Ovary (tissue), 9 donors: ENCODE data around the gene CPTP. TPM values are rescaled to one million over a fixed set of nuclear protein-coding genes. Genes with fewer than 3 reads are reported as not detected.

ENCODE experiments used
- DNase-seq, 5 donors: peaks; one replicate each; pipeline ENCODE4 v3.0.0-alpha.2; 2019 to 2020
- H3K27ac ChIP-seq, 2 donors: fragments of 200-600 bp; one replicate each; pipeline versions ENCODE4 v1.5.1 to v1.8.0; 2019 to 2022
- H3K27me3 ChIP-seq: fragments of 200-600 bp; one replicate; pipeline ENCODE4 v1.8.0; 2022
- H3K36me3 ChIP-seq: fragments of 200-600 bp; sonication (generic); one replicate; pipeline ENCODE4 v1.5.1; 2019
- H3K4me1 ChIP-seq: one replicate; pipeline ENCODE4 v1.8.1; 2013; ENCODE audit warnings: mild to moderate bottlenecking, moderate library complexity; ENCODE audit not compliant: insufficient read depth
- H3K4me3 ChIP-seq: fragments of 200-600 bp; sonication (generic); one replicate; pipeline ENCODE4 v1.5.1; 2017
- H3K9me3 ChIP-seq, 2 donors: fragments of 200-600 bp in 1 of 2; sonication (generic) in 1 of 2; one replicate each; pipeline versions ENCODE4 v1.5.1 to v1.8.1; 2013 to 2019; ENCODE audit warnings: mild to moderate bottlenecking in 1 of 2, moderate library complexity in 1 of 2
- CTCF ChIP-seq, 3 donors: fragments of 450-650 bp in 2 of 3; fragments of 200-600 bp in 1 of 3; IDR thresholded peaks; one replicate each; pipeline versions ENCODE4 v1.5.1 to v1.8.0; 2016 to 2022; ENCODE audit warnings: antibody characterized with exemption in 3 of 3, mild to moderate bottlenecking in 1 of 3
- EP300 ChIP-seq: sonication (generic); formaldehyde crosslinking; IDR thresholded peaks from one replicate; pipeline ENCODE4 v1.6.1; 2017; ENCODE audit warnings: antibody characterized with exemption
- POLR2A ChIP-seq: fragments of 450-650 bp; IDR thresholded peaks from one replicate; pipeline ENCODE4 v1.6.1; 2017; ENCODE audit warnings: antibody characterized with exemption, mild to moderate bottlenecking, moderate library complexity
- WGBS, 3 donors: extraction: QIAGEN DNeasy Blood & Tissue Kit in 1 of 3; methylation state at CpG; one replicate each; pipeline versions ENCODE4 v1.1.5 to v1.1.7; 2013 to 2017; 5-methylcytosine and 5-hydroxymethylcytosine counted together
- intact Hi-C, 4 donors: fragments of 100-400 bp; cut with DNase I; formaldehyde crosslinking; loops; one replicate each; pipeline versions ENCODE4 v1.11.0 to v1.15.1; 2022 to 2023
- polyA plus RNA-seq, 2 donors: library from polyadenylated mRNA; stranded (reverse); fragments of 200-250 nt in 1 of 2; fragments of 350-450 nt in 1 of 2; fragmentation: Illumina TruSeq in 1 of 2; extraction: RNeasy Lipid Tissue Mini Kit (QIAGEN cat#74804) in 1 of 2; gene quantifications; one replicate each; pipeline ENCODE4 v1.2.3, GENCODE V29; 2013 to 2014
- total RNA-seq, 7 donors: library from RNA; depleted of rRNA in 2 of 7; stranded (reverse); fragments of >200 nt in 2 of 7; fragmentation: NEBNext Ultra II Directional in 3 of 7; extraction: Animal tissue kit (Norgen Biotek cat#: 25700) in 3 of 7; gene quantifications; one replicate each; pipeline versions ENCODE4 v1.1.0 to v1.2.4, GENCODE V29; 2016 to 2023
- donor health status: DM: no; HTN: no; CAD: no; lungs with moderate emphysema.
- donor health status: DM: no; HTN: no; CAD: no.
- donor health status: Bipolar disorder and iron deficiency.
- donor health status: DM: yes; HTN: yes; CAD: no.
- donor health status: DM: no; HTN: no; CAD: no.
- donor health status: DM: yes; HTN: yes; CAD: no.

The CPTP gene
- total and polyA plus RNA-seq, 9 donors, result 2.4 to 21.0 (median 14.8) TPM

DNA sequence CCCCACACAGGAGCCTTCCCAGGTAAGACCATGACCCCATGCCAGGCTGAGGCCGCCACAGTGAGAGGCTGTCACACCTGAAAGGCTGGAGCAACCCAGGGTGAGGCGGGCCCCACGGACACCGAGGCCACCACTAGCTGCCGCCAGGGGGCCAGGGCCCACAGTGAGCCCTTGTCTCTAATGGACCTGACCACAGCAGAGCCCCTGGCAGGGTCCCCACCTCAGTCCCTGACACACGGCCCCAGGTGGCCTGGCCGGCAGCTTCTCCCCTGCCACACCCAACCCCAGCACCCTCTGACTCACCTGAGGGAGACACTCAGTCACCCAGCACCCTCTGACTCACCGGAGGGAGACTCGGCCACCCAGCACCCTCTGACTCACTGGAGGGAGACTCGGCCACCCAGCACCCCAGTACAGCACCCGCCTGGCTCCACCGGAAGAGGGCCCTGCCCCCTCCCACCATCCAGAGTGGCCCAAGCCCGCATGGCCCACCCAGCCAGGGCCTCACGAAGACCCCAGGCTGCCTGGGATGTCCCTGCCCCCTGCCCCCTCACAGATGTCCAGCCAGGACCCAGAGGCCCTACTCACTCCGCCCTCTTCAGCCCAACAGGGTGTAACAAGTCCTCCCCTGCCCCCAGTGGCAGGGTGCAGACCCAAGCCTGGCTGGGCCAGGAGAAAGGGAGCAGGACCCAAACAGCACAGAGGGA, 20.2 kb downstream of the CPTP start:
- H3K36me3 ChIP-seq, result no peaks in the 10 kb centered on the region
- 74 to 78% (median 75%) methylated on average over 11 to 15 of the region's 15 CpGs for WGBS, 3 donors
- TF ChIP-seq CTCF (IDR thresholded peaks at IDR 0.05), result no peak
- TF ChIP-seq EP300, result no peak
- no peak for TF ChIP-seq POLR2A
- H3K27ac ChIP-seq, result no peak overlapping the region
- no peak for DNase-seq
- H3K4me3 ChIP-seq, result no peak overlapping the region
- H3K9me3 ChIP-seq, result no peaks in the 10 kb centered on the region
- peaks cover 26% of the 10 kb centered on the region for H3K4me1 ChIP-seq
- intact Hi-C loops, result no loop called here
- H3K27me3 ChIP-seq, result no peaks in the 10 kb centered on the region

DNA sequence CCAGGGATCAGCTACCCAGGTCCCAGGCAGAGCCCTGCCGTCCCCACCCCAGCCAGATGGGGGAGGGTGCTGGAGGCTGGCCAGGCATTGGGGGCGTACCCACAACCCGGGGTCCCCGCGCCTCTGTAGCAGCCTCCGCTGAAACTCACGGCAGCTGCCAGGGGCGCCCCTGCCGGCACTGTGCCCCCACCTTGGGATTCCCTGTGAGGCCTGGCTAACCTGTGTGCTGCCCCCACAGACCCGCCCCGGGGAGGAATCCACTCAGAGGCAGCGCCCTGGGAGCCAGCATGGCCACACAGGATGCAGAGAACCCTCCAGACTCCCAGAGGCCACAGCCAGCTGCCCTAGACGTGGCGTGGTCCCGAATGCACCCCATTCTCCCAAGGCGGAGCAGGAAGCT, 20.8 kb downstream of the CPTP start:
- no peaks in the 10 kb centered on the region for H3K27me3 ChIP-seq
- no peak for TF ChIP-seq POLR2A
- no peak for TF ChIP-seq CTCF (IDR thresholded peaks at IDR 0.05)
- no peak for TF ChIP-seq EP300
- H3K4me3 ChIP-seq, result no peak overlapping the region
- no peak for DNase-seq
- H3K27ac ChIP-seq, result no peak overlapping the region
- peaks cover 26% of the 10 kb centered on the region for H3K4me1 ChIP-seq
- intact Hi-C loops, result no loop called here
- H3K9me3 ChIP-seq, result no peaks in the 10 kb centered on the region
- 56 to 63% (median 58%) methylated on average over 5 to 16 of the region's 16 CpGs for WGBS, 3 donors
- H3K36me3 ChIP-seq, result no peaks in the 10 kb centered on the region

- Histone ChIP-seq H3K9me3 (no peaks in the 10 kb centered on the region), H3K4me1 (peaks cover 26% of the 10 kb centered on the region), H3K36me3 (no peaks in the 10 kb centered on the region), H3K27me3 (no peaks in the 10 kb centered on the region), H3K4me3 (no peak overlapping the region), H3K27ac (peak overlapping the region in 1 of 2 donors; percentile 6)
- no peak for DNase-seq
- 59 to 74% (median 70%) methylated on average over 9 to 12 of the region's 12 CpGs for WGBS, 3 donors
- TF ChIP-seq EP300, result no peak
- no peak for TF ChIP-seq POLR2A
- intact Hi-C loops, result no loop called here
Measured at GRCh38 chr1:1345860-1346500, 21.4 kb downstream of the CPTP start.

DNA sequence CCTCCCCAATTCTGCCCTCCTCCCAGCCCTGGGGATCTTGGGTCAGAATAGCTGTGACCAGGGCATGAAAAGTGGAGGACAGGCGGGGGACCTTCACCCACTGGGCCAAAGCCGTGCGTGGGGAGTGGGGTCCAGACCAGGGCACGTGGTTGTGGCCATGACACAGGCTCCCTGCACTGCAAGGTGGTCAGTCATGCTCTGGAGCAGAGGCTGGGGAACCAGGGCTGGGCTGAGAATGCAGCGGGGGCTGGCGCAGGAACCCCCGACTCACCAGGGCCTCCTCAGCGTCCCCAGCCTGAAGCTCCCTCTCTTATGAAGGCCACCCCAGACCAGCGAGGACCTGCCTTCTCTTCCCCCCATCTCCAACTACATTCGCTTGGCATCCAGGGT, 21.9 kb downstream of the CPTP start:
- DNase-seq, result no peak
- H3K4me3 ChIP-seq, result no peak overlapping the region
- H3K27me3 ChIP-seq, result no peaks in the 10 kb centered on the region
- WGBS, 3 donors, result 84 to 93% (median 87%) methylated on average over 10 of the region's 10 CpGs
- no peaks in the 10 kb centered on the region for H3K36me3 ChIP-seq
- peaks cover 29% of the 10 kb centered on the region for H3K4me1 ChIP-seq
- H3K27ac ChIP-seq, result peak overlapping the region in 1 of 2 donors; percentile 6
- intact Hi-C loops, result no loop called here
- TF ChIP-seq CTCF (IDR thresholded peaks at IDR 0.05), result no peak
- TF ChIP-seq POLR2A, result no peak
- no peak for TF ChIP-seq EP300
- H3K9me3 ChIP-seq, result no peaks in the 10 kb centered on the region

- no peak for DNase-seq
- Histone ChIP-seq H3K4me1 (peaks cover 33% of the 10 kb centered on the region), H3K36me3 (no peaks in the 10 kb centered on the region), H3K27me3 (no peaks in the 10 kb centered on the region), H3K27ac (peak overlapping the region; percentile 20 to 53), H3K9me3 (no peaks in the 10 kb centered on the region), H3K4me3 (no peak overlapping the region)
- 73 to 82% (median 80%) methylated on average over 10 of the region's 10 CpGs for WGBS, 3 donors
- intact Hi-C loops, result no loop called here
- TF ChIP-seq CTCF (IDR thresholded peaks at IDR 0.05) (no peak), POLR2A (no peak), EP300 (no peak)
Measured at GRCh38 chr1:1347026-1347595, 22.5 kb downstream of the CPTP start.
